HG03575 (cell line): ENCODE results near the gene CCL19.

Experiments
- ATAC-seq: cut with Tn5 transposase; IDR thresholded peaks from one replicate; pipeline ENCODE4 v1.9.1; 2021; ENCODE audit not compliant: unreplicated experiment, insufficient number of reproducible peaks, low FRiP score; ENCODE audit errors: extremely low read depth

CCL19 gene

DNA sequence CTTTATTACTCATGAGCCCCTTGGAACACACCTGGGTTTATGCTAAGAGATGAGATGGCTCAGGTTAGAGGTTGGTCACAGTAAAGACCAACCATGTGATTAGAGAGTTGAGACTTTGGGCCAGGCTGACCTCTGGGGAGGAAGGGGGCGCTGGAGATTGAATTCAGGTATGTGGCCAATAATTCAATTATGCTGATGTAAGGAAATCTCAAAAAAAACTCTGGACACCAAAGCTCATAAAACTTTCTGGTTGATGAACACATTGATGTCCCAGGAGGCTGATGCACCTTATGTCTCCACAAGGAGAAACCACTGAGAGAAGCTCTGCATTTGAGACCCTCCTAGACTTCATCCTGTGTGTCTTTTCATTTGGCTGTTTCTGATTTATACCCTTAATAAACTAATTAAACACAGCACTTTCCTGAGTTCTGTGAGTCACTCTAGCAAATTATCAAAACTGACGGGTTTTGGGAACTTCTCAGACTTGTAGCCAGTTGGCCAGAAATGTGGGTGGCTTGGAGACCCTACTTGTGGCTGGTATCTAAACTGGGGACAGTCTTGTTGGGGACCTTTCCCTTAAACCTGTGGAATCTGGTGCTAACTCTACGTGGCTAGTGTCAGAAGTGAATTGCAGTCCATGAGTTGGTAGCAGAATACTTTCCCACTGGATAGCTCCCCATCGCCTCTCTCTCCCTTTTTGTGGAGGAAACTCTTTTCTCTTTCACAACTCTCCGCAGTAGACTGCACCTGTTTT is 21.1 kb downstream of the CCL19 start:
- ATAC-seq = no peak

- ATAC-seq = no peak
These were observed 25.5 kb downstream of the CCL19 start for GRCh38 chr9:34665381-34666250.

DNA sequence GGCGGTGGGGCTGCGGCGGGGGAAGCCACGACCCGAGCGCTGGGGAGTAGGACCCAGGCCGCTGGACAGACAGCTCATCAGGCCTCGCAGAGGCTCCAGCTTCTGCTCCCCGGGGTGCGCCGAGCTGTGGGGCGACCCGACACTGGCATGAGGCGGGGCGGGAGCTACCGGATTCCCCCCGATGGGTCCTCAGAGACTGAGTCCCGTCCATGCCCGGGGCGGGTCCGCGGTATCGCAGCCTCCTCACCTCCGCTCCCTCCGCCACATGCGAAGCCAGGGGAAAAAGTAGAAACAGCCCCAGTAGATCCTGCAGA is 26.1 kb downstream of the CCL19 start:
- ATAC-seq = no peak

- no peak for ATAC-seq
These were observed 26.6 kb downstream of the CCL19 start for GRCh38 chr9:34664281-34665066.

DNA sequence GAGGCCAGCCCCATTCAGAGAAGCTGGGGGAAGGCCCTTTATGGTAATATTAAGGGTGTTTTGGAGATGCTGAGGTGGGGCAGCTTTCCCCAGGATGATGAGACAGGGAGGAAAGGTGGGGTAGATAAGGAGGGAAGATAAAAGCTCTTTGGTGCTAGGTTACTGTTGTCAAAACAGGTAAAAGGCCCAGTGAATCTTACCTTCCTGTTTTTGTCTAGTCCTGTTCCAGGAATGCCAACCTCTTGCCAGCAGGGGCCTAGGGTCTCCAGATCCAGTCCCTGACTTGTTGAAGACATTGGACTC is 27.8 kb downstream of the CCL19 start:
- no peak for ATAC-seq

DNA sequence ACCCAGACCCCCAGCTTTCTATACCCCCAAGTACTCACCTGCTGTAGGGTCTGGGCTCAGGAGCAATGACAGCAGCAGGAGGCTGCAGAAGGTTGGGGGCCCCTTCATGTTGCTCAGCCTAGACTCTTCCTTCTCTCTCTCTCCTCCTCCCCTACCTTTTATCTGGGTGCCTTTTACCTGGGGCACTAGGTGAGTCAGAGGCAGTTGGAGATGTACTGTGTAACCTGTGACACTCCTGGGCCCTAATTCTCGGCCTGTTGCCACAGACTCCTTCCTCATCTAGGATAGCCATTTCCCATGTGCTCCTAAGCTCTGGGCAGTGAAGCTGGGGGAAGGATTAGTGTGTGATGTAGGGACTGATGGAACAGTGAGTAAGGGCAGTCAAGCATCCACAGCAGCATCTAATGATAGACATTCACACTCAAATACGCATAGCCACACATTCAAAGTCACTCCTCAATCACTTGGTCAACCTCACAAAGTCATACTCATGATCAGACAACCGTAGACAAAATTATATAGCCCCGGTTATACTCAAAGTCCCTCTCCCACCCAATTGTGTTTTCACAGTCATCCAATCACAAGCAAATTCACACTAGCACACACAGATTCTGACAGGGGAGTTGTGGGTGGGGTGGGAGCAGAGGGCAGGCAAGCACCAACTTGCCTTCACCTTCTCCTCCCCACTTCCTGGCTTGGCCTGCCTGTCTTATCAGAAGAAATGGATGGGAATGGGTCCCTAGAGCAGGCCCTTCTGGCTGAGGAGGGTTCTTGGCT is 28.4 kb downstream of the CCL19 start, which contains the start of gene CCL27:
Gene CCL27, minus strand, starts transcription at position 132 of the 777 bp plus-strand sequence. Its CDS starts 24 bp downstream, at position 108.
- ATAC-seq = no peak

- ATAC-seq = no peak
These were observed 31.4 kb downstream of the CCL19 start for GRCh38 chr9:34659592-34660253.

DNA sequence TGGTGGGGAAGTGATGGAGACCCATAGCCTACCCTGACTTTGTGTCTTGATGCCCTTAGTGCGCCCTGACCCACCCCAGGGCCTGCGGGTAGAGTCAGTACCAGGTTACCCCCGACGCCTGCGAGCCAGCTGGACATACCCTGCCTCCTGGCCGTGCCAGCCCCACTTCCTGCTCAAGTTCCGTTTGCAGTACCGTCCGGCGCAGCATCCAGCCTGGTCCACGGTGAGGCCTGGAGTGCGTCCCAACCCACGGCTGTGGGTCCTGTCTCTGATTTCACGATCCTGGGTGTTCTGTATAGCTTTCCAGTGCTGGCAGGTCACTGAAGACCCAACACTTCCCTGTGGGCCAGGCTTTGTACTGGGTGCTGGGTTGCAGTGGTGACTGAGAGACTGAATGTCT is 32.6 kb downstream of the CCL19 start:
- ATAC-seq = no peak

DNA sequence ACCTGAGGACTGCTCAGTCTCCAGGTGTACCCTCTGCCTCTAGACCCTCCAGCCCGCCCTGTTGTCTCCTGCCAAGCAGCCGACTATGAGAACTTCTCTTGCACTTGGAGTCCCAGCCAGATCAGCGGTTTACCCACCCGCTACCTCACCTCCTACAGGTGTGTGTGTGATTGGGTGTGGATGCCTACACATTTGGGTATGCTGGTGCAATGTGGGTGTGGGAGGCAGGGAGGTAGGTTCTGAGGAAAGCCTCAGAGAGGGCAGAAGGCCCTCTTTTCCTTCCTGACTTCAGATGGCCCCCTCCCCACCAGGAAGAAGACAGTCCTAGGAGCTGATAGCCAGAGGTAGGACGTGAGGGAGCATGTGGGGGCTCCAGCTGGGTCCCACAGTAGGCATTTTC is 34.1 kb downstream of the CCL19 start:
- ATAC-seq = no peak

DNA sequence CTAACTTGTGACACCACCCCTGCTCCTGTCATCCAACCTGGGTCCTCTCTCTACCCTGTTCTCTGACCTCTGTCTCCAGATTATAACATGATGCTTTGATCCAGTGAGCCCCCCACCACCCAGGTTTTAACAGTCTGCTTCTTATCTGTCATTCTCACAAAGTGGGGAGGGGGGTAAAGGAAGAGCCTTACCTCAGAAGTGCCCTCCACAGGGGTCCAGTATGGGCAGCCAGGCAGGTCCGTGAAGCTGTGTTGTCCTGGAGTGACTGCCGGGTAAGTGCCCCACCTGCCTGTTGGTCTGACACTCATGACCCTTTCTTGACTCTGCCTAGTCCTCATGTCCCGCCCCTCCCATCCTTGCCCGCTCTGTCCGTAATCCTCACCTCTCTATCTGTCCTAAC is 35.7 kb downstream of the CCL19 start:
- ATAC-seq = no peak

DNA sequence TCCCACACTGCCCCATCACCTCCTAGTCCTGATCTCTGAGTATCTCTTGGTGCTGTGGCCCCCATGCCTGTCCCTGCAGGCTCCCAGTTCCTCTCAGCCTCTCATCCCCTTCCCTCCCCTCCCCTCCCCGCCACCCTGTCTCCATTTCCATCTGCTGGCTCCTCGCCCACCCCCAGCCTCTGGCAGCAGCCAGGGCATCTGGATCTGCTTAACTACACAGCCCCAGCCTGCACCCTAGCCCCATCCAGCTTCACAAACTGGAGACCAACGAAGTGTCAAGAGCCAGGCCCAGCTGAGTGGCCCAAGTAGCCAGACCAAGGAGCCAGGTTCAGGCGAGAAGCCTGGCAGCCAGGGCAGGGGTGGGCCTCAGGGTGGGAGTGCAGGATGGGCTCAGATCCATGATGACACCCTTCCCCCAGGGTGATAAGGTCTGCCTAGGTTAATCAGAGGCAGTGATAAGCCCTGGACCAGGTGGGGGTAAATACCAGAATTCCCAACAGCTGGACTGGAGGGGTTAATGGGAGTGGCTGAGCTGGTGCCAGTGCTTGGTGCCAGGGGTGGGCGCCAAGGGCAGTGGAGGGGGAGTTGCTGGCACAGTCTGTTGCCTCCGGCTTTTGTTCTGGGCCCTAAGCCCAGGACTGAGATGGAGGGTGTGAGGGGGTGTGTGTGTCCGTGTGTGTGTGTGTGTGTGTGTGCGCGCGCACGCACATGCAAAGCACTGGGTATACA is 36.6 kb downstream of the CCL19 start:
- ATAC-seq = no peak

- no peak for ATAC-seq
These were observed 37.7 kb downstream of the CCL19 start for GRCh38 chr9:34653151-34654072.

GRCh38 chr9:34652602-34653000 is 38.5 kb downstream of the CCL19 start:
- no peak for ATAC-seq

DNA sequence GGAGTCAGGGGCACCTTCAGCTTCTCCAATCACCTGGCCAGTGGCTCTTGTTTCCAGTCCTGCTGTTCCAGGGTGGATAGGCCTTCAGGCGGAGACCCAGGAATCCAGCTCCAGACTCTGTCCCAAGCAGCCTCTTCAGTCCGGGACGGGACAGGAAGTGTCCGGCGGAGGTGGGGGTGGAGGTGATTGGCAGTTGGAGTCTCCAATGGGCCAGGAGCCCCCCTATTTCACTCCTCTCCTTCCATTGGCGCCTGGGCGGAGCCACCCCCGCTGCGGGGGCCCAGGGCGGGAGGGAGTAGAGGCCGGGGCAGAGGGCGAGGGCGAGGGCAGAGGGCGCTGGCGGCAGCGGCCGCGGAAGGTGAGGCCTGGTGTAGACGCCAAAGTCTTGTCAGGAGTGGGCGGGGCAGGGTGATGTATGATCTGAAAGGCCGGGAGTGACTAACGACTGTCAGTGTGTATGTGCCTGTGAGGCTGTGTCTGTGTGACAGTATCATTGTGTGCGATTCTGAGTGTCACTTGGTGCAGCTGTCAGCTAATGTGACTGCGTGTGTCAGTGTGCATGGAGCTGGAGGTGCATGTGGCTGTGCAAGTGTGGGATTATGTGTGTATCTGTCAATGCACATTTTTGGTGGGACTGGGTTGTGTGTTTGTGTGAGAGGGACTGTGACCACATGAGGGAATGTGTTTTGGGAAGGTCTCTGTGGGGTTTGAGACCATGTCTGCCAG is 39.0 kb downstream of the CCL19 start, which contains the start of gene IL11RA:
Gene IL11RA, plus strand, starts transcription at position 310 of the 726 bp plus-strand sequence. CDS start 3,033 bp downstream, outside the sequence.
- no peak for ATAC-seq

DNA sequence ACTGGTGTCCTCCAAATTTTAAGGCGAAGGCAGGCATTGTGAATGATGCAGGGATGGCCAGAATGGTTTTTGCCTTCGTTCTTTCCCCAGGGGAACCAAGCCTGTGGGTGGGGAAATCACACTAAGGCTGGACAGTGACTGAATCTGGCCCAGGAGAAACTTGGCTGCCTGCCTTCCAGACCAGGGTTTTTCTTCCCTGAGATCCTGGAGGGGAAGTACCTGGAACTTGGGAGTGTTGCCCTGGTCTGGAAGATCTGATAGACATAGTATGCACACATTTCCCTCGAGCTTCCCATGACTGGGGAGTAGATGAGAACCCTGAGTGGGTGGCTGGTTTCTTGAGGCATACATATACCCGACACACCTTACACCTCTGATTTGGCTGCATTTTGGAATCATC is 39.8 kb downstream of the CCL19 start:
- no peak for ATAC-seq

- no peak for ATAC-seq
These were observed 40.3 kb downstream of the CCL19 start for GRCh38 chr9:34650816-34651215.
